NCI-H460 (cell line): ENCODE measurements around the gene OXNAD1. TPM values are rescaled to one million over a fixed set of nuclear protein-coding genes. Genes with fewer than 3 reads are reported as not detected.

Source experiments
- DNase-seq: peaks from one replicate; pipeline ENCODE4 v3.0.0-alpha.2; 2016; ENCODE audit warnings: low read depth; ENCODE audit errors: extremely low read depth
- total RNA-seq: library from RNA; depleted of rRNA; stranded (reverse); fragments of >200 nt; shearing (Covaris generic); gene quantifications from 2 replicates; pipeline ENCODE4 v1.2.3, GENCODE V29; 2014

The OXNAD1 gene
- total RNA-seq, 1 experiment from 2014 or later, result 15.0 TPM

DNA sequence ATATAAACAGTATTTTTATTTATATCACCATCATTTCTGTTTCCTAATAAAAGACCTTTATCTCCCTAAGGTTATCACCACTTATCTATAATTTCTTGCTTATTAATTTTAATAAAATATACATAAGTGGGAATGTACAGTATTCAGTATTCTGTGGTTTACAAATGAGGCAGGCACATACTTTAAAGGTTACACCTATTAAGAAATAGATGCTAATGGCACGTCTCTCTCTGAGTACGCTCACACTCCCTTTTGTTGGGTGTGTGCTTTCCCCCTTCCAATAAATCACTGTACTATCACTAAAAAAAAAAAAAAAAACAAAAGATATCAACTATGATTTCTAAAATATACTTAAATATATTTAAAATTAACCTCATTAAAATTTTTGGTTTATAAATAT lies 8.9 kb downstream of the OXNAD1 start:
- DNase-seq, result no peak

DNA sequence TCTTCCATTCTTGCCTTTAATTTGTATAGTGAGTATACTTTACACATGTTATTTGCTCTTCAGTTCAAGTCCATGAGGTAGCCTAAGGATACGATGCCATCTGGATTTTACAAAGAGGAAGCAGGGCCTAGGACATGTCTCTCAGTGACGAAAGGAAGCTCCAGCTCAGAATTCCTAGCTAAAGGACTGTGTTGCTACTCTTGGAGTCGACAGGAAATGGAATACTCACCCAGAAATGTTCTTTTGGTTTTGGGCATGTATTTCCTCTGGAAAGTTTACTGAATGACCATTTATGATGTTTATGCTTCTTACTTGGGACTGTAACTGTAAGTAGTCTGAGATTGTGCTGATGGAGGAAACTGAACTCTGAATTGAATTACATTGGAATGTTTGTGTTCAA lies 12.5 kb downstream of the OXNAD1 start:
- DNase-seq, result no peak

DNA sequence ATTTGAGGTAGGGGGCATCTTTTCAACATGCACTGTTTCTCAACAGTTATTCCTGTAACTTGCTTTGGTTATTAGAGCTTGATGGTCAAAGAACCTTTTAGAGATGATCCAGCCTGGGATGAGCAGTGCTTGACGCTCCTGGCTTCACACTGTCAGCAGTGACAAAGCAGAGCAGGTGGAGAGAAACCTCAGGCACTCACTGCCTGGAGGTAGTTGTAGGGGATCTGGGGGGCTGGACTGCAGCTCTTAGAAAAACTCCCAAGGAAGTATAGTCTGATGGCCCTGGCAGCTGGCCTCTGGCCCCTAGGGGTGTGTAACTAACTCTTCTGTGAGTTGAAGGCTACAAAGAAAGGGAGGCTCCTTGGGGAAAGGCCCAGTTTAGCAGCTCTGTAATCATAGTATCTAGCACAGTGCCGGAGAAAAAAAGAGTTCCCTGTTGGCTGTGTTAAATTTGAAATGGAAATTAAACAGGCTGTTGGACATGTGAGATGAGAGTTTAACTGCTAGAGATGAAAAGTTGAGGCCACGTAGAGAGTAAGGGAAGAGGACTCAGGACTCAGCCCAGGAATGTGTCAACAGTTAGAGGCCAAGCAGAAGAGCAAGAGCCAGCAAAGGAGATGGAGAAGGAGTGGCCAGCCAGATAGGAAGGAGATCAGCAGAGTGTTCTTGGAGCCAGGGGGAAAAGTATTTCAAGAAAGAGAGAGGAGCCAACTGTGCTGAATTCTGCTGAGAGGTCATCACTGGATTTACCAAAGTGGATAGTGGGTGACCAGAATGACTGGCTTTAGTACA lies 14.2 kb downstream of the OXNAD1 start:
- no peak for DNase-seq

DNA sequence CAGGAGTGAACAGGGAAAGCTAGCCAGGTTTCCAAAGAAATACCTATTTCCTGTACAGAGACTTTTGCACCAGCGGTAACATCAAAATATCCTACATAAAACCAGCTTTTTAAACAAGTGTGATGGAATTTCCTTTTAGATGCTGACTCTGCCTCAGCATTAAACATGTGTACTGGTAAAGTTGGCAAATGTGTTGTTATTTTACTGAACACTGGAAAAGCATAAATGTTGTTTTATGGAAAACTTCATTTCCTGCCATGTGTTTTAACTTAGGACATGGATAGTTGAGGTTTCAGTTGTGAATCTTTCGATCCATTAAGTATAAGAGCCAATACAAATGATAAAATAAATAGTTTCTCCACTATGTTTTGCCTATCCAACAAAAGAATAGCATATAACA lies 15.7 kb downstream of the OXNAD1 start:
- DNase-seq, result no peak

DNA sequence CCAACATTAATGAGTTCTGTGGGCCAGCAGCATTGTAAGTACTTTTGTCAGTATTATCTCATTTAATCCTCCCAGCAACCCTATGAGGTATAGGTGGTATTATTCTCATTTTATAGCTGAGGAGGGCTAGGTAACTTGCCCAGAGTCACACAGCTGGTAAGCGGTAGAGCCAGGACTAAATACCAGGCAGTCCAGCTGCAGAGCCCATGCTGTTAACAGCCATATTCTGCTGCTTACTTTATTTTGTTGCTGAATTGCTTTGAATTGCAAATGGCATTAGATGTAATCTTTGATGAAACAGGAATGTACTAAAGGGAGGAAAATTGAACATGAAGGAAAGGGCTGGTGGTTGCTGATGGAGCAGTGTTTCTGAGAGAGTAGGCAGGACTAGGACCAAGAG lies 19.6 kb downstream of the OXNAD1 start:
- no peak for DNase-seq

DNA sequence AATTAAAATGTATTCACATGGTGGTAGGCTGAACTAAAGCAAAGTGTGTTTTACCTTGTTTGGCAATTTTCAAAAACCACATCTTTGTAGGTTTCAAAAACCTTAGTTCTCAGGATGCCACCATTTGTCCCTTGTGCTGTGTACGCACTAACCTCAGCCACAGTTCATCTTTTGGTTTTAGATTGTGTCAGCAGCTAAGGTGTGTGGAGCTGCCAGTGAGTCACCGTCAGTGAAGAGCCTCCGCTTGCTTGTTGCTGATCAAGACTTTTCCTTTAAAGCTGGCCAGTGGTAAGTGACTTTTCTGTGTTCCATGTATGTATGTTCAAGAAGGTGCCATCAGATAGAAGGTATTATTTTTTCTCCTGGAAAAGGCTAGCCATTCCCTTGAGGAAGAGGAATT lies 21.1 kb downstream of the OXNAD1 start:
- no peak for DNase-seq

DNA sequence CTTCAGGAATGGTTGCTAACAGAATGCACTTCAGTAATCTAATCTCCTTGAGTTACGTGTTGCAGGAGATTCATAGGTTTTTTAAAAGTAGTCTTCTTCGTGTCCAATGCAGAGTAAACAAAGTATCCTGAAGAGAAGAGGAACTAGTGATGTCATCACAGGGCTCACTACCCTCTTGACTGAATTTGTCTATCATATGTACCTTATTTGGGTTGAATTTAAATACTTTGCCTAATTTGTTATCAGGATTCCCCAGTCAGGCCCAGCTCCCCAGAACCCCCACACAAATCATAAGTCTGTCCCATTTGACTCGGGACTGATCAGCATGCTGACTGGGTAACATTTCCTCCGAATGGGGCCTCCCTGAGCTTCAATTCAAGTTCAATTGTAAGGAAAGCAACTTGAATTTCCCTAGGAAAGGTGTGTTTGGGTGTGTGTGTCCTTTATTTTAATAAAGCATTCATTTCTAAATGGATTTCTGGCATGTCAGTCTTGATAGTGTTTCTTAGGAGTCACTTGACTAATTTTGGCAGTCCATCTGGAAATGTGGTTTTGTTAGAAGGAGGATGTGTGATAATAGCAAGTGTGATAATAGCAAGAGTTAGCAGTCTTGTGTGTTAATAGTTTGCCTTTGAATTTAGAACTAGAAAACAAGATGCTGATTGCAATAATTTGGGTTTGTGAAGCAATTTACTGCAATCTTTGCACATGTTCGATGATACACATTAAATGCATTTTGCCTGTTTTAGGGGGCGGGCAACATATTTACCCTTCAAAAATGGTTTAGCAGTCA lies 21.9 kb downstream of the OXNAD1 start:
- DNase-seq, result no peak

DNA sequence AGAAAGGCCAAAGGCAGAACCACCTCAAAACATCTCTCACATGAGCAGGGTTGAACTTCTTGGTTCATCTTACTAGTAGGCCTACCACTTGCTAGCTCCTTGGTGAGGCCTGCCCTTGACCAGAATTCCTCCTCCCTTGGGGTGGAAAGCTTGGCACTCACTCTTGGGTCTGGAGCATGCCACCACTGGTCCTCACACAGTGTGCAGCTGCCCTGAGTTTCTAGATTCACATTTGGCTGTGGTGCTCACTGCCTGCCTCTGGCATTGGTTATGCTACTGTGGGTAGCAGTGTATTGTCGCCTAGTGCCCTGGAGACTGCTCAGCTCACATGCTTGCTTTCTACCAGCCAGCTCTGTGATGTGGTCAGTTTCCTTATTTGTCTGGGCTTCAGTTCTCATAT lies 23.7 kb downstream of the OXNAD1 start:
- no peak for DNase-seq

DNA sequence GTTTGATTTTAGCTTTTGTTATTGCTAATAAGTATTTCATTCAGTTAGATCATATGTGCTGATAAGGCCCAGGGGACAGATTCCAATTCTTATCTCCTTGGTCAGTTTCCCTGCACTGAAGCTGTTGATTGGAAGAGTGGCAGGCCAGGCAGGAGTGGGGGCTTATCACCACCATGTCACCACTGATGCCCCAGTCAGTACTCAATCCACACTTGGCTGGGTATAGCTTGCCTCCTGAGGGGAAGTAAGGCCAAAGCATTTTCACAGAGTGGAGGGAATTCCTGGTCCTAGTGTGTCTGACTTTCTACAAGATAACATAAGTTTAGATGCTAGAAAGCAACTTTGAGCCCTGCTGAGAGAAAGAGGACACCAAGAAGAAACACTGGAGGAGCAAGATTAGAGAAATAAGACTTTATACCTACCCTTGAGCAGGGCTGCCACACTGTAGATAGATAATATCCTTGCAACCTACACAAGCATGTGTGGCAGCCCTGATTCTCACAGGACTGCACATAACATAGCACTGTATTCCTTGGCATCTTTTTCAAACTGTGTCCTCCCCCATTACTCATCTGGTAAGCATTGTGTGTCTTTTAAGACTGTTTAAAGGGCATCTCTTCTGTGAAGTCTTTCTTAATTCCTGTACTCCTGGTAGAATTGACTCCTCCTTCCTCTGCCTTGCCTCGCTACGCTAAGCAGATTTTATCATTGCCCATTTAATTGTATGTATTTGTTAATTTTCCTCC lies 24.3 kb downstream of the OXNAD1 start:
- DNase-seq, result no peak

DNA sequence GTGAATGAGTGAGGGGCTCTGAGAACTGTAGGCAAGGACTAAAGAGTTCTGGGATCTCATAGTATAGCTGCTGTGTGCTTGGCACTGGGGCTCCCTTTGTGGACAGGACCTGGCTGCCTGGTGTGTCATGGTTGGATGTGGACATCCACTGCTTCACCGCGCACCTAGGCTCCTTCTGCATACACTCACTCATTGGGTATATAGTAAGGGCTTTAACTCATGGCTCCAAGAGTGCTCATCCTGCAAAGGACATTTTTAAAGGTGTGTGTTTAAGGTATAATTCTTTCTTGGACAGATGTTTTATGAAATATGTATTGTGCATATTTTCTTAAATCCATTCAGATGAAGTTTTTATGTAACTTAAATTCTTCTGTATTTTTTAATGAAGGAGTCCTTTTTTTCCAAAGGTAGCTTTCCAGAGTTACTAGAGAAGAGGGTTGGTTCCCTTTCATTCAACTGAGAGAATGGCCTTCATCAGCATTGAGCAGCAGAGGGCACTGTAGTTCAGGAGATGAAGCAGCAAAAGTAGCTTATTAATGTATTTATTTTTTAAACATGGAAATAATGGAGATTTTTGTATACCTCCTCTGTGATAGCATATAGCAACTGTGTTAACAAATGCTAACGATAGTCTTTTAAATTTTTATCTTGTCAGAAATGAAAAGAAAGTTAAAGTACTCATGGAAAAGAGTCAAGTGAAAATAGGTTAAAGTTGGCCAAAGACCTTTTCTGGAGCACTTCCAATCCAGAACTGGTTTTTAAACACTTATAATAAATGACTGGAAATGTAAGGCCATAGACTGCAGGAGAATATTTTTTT lies 25.2 kb downstream of the OXNAD1 start:
- DNase-seq, result peak; percentile 23

DNA sequence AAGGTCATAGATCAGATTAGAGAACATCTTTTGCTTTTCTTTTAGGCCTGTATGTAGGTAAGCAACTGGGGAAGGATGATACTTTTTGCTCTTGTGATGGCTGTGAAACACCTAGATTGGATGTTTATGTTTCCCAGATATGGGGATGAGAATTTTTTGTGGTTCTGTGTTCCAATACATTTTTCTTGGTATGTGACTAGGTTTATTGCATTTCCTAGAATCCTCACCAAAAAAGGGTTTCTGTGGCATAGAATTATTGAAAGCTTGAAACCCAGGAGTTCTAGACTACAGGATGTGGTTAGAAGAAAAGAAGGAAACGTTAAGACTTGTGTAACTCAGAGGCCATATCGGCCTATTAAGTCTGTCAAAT lies 25.8 kb downstream of the OXNAD1 start:
- no peak for DNase-seq

DNA sequence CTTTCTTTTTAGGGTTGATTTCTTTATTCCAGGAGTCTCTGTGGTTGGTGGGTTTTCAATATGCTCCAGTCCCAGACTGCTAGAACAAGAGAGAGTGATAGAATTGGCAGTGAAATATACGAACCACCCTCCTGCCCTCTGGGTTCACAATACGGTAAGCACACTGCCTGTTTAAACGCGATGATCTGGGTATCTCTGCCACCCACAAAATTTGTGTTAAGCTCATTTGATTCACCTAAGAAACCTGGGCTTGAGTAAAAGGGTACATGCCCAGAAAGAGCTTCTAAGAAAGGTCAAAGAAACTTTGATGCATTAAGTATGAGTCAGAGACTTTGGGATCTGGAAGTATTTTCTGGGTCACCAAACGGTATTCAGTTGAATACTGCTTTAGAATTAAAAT lies 29.8 kb downstream of the OXNAD1 start:
- DNase-seq, result no peak

DNA sequence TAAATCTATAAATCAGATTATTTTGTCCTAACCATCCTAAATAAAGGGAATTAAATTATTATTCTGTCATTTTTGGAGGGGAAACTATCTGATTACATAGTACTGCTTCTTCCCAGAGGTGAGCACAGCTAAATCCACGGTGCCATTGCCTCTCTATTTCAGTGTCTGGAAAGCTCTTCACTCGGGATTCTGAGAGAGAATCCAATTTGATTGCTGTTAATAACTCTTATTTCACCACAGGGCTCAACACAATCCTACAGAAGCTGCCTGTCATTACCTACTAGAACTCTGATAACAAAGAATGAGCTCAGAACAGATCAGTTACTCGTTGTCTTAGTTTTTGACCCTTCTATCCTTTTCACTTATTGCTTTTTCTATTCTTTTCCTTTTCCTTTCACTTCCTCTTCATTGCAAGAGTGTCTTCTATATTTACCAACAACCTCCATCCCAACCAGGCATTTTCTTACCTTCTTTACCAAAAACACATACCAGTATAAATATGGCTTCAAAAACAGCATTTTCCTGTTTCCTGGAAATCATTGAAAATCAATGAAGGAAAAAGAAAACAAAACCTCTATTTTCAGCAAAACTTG lies 30.4 kb downstream of the OXNAD1 start:
- DNase-seq, result no peak

DNA sequence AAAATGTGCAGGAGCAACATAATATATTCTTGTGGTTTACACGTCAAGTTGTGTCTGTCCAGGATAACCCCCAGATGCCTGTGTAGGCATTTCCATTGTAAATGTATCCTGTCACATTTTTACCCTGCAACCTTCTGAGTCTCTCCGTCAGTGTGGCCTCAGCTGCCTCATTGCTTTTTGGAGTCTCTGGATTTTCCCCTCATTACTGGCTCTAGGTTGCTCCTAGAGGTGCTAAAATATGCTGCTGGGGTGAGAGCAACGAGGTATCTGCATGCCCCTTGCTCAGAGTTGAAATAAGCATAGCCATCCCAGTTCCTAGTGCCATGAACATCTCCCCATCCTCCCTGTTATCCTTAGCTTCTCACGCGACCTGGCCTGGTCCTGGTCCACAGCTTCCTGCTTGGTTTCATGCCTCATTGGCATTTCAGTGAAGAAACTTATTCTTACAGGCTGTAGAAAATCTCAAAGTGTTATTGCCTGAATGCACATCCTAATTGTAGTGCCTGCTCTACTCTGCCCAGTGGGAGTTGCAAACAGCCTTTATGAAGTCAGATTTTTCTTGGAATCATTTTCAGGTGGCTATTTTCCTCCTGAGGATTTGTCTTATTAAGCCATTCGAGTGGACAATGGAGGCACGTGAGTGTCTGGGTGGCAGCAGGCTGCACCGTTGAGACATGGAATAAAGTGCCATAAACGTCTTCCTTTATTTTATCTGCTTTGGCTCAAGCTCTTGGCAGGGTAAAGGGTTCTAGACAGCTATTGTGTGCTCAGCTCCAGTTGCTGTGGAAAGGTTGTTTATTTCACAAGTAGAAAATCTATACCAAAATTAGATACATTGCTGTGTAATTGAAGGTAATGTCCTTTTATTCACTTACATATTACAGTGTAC lies 33.2 kb downstream of the OXNAD1 start:
- DNase-seq, result no peak

DNA sequence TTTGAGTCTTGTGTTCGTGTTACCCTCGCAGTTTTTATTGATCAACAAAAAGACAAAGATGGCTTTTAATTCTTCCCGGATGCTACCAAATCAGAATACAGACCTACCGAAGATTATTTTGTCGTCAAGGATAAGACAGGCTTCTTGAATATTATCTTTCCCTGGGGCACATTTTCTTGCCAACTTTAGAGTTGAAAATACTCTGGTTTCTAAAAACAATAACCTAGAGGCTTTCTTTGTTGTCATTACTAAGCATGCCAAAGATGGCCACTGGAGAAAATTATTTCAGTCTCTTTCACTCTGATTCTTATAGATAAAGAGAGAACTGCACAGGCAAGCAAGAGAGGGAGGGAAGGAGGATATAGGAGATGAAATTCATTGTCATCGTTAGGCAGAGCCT lies 33.9 kb downstream of the OXNAD1 start:
- DNase-seq, result no peak

DNA sequence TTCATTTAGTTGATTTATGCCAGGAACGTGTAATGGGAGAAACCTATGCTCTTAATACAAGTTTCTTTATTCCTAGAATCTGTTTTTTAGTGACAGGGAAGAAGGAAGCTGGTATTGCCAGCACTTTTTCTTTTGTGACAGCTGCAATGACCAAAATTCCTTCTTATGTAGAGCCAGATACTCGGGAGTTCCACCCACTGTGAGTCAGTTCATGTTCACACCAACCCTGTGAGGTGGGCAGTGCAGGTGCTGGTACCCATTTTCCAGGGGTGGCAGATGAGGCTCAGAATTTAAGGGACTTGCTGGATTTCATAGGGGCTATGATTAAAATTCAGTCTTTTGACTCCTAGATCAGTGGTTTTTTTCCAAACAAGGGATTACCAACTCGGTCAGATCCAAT lies 34.7 kb downstream of the OXNAD1 start:
- no peak for DNase-seq

DNA sequence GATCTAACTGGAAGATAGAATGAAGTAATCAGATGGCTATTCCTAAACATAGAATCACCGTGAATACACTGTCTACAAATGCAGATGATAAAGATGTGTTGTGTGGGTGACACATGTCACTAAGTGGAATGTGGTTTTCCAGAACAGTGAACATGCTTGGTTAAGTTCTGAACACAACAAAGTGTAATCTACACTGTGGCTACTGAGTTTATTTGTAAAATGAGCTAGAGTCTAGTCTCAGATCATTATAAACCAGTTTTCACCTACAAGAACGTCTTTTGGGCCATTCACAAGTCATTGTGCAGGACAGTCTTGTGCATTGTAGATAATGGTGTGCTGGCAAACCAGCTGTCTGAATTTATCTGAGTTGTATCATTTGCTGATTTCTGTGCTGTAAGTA lies 35.3 kb downstream of the OXNAD1 start:
- no peak for DNase-seq

DNA sequence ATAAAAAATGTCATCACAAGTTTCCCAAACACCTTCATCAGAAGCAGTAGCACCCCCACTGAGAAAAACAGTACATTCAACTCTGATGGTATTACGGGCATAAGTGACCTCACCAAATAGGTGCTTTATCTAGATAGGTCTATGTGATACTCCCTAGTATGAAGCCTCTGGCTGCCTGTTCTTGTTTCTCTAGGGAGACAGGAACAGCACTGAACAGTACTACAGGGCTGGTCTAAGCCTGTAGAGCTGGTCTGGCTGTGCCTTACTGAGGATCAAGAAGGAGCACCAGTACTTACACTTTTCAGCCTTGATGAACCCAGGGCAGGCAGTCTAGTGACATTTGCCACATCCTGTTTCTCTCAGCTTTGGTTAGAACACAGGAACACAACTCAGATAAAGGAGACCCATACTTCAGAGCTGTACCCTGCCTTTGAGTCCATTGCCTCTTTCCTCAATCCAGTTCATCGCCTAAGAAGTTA lies 35.9 kb downstream of the OXNAD1 start:
- DNase-seq, result no peak

DNA sequence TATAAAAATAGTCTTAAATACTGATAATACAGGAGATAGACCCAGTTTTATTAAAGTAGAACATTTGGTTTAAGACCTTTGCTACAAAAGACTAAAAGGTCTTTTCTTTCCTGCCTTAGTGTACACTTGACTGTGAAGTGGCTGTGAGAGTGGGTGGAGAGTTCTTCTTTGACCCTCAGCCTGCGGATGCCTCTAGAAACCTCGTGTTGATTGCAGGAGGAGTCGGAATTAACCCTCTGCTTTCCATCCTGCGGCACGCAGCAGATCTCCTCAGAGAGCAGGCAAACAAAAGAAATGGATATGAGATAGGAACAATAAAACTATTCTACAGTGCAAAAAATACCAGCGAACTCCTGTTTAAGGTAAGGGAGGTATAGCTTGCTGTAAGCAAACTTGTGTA lies 36.5 kb downstream of the OXNAD1 start:
- no peak for DNase-seq
